Activated CD4-positive, alpha-beta T cell treated with anti-CD3 and anti-CD28 coated beads, Interleukin-2, amount 50 U/mL, for 16 hours (primary cell): Measurements from ENCODE around the gene ITM2A.

Experiments used
- DNase-seq: peaks from one replicate; pipeline ENCODE4 v3.0.0-alpha.2; 2020

The ITM2A gene

DNA sequence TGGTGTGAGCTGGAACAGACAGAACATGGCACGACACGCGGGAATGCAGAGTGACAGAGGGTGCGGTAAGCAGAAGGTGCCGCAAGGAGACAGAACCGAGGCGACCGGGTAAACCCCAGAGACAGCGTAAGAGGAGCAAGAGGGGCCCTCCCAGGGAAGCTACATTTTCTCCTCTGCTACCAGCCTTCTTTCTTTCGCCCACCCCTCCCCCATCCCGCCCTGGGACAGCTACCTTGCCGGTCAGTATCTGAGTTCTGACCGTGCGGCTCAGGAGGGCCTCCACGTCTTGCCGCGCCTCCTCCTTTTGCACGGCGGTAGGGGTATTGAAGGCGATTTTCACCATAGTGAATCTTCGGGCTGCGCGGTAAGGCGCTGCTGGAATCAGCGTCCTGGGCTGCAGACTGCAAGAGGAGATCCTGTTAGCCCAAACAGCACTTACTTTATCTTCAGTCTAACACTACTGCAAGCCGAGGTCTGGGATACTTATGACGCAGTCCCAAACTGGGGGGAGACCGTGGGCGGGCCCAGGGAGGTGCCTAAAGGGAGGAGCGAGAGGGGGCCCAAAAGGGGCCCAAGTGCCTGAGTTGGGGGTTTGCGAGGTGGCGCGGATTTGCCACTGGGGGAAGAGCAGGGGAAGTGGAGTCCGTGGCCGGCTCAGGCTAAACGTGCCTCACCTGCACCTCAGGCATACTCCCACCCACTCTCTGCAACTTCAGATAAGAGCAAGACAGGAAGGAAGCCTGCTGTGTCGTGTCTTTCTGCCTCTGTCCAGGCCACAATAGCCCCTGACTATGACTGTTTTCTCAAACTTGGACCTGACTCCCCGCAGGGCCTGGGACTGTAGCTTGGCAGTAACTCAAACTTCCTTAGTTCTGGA, at the start of gene ITM2A:
Gene ITM2A (minus strand): TSS at position 462 of the 877 bp plus-strand sequence. CDS start 119 bp downstream, at position 343.
- peak; percentile 51 for DNase-seq

DNA sequence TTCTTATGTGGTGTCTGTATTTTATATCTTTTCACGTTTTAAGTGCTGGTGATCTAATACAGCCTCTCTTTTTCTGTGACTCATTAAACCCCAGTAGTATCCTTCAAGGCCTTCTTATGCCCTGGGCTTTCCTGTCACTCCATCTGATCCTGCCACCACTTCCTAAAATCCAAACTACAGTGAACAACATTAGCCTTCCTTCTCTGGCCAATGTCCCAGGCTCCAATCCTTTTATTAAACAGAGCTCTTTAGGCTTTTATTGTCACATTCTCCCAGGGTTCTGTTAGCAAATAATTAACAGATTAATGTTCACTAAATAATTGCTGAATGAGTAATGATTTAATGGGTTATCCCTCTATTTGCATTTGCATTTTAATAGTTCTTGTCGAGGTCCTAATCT, 47.9 kb upstream of the ITM2A start:
- DNase-seq: no peak

DNA sequence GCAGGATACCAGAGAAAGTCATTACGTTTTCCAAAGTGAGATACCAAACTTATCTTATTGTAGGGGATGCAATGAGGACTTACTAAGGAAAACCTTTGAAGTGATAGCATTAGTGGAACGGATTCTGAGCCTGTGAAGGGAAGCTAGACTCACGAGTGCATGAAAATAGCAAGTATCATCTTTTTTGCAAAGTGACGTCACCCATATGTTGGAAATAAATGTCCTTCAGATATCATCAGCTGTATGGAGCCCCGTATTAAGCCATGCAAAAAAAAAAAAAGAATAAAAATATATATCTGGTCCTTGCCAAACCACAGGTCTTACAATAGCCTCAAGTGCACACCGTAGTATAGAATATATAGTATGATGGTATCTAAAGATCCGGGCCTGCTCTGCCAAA, 46.8 kb upstream of the ITM2A start:
- DNase-seq: no peak

DNA sequence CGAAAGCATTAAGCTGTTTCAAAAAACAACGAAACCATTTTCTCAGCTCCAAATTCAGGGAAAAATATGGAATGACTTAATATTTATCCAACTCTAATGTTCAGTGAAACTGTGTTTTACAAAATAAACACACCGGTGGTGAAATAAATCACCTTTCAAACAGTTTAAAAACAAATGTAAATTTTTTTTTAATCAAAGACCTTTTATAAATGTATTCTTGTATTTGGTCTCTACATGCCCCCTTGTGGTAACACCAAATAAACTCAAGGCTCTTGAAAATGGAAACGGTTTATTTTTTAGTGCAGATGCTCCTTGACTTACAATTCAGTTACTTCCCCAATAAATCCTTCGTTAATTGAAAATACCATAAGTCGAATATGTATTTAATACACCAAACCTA, 45.8 kb upstream of the ITM2A start:
- DNase-seq: peak; percentile 23

DNA sequence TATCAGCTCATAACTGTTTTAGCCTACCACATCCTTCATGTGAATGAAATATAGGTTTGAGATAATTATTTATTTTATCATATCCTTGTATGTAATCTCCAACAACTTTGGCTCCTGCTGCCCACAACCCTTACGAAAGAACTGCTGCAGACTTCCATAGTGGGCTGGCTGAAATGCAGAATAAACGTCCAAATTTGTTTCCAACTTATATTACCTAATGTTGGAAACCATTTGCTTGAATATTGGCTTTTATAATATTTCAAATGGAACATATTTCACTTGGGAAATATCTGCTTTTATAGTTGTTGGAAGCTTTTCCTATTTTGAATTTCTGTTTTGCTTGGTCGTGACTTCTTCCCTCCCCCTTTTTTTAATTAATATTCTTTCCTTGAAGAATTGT, 45.0 kb upstream of the ITM2A start:
- DNase-seq: no peak

DNA sequence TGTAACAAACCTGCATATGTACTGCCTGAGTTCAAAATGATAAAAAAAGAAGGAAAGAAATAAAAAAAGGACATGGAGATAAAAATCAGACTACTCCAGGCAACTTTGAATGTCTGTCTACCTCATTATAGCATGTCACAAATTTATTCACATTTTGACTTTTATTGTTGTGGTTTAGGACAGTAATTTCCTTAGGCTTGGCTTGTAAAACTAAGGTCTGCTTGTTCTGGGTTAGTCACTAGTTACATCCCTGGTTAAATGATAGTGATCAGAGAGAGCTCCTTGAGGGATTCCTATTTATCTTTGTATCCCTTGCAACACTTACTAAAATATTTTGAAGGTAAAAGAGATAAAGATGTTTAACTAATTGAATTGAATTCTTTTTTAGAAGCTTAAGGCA, 42.5 kb upstream of the ITM2A start:
- no peak for DNase-seq

DNA sequence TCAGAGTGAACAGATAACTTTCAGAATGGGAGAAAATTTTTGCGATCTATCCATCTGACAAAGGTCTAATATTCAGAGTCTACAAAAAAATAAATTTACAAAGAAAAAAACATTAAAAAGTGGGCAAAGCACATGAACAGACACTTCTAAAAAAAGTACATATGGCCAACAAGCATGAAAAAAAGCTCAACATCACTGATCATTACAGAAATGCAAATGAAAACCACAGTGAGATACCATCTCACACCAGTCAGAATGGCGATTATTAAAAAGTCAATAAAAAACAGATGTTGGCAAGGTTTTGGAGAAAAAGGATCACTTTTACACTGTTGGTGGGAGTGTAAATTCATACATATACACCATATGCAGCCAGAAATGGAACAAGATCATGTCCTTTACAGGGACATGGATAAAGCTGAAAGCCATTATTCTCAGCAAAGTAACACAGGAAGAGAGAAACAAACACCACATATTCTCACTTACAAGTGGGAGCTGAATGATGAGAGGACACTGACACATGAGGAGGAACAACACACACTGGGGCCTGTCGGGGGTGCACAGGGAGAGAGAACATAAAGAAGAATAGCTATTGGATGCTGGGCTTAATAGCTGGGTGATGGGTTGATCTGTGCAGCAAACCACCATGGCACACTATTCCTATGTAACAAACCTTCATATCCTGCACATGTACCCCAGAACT, 41.6 kb upstream of the ITM2A start:
- no peak for DNase-seq

DNA sequence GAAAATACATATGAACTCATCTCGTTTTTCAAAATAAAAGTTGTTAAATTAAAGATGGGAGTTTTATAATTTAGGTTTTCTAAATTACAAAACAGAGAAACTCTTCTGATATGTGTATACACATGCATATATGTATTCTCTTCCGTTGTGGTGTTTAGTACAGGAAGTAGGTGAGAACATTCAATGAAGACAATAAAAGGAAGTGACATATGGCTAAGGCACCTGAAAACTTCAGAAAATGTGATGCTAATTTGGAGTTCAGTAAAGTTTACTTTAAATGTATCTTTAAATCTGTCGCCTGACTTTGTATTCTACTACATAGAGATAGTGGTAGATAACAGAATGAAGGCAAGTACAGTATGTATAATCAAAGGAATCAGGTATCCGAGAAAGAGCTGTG, 33.5 kb upstream of the ITM2A start:
- DNase-seq: no peak

DNA sequence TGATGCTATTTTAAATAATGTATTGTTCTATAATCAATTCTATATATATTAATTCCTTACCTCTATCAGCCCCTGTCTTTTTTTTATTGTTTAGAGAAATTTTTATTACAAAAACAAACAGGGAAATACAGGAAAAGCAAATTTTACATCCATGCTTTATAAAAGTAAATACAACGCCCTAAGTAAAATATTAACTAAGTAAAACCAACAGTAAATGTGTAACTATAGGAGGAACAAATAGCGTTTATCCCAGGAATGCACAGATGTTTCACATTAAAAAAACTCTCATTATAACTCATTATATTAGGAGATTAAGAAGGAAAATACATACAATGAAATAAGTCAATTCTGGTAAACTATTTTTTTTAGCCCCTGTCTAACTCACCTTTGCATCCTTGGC, 8.2 kb upstream of the ITM2A start:
- no peak for DNase-seq

DNA sequence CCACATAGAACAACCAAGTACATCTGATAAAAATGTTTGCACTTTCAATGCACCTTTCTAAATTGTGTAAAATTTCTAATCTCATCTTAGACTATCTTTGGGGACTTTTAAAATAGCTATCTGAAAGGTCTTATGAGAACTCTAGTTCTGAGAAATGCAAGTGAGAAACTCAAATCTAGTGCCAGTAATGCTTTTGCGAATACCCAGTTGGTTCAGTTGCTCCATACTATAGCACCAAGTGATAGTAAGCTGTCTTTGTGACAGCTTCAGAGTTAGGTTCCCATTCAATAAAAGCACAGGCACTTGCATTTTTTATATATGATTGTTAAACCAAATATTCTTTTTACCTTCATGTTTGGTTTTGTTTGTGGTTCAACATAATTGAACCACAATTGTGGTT, 4.5 kb upstream of the ITM2A start:
- DNase-seq: no peak

DNA sequence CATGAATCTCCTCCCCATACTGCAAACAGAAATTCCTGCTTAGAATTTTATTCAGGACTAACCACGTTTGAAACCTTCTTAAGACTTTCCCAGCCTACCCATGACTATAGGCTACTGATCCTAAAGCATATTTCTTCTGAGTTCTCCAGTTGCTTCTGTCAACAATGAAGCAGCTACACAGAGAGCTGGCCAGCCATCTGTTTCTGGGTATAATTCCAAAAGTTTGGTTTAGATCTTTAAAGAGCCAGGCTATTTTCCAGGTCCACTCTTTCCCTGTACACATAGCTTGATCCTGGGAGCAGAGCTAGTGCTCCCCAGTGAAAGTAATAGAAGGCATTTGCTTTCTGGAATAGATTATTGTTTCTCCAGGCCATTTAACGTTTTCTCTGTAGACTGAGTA, 4.0 kb upstream of the ITM2A start:
- DNase-seq: no peak

DNA sequence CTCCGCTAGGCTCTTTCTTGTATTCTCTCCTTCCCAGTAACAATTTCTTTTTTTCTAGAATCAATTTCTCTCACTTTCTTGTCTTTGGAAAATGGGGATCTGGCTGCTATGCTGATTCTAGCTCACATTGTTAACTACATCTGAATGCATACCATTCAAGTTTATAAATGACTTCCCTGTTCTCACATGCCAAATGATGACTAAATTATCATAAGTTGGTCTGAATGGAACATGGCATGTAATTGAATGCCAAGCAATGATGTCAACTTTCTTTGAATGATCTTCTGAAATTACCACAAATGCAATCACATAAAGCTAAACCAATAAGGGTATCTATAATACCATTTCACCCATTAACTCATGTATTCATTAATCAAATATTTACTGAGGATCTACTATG, 2.7 kb upstream of the ITM2A start:
- DNase-seq: no peak

DNA sequence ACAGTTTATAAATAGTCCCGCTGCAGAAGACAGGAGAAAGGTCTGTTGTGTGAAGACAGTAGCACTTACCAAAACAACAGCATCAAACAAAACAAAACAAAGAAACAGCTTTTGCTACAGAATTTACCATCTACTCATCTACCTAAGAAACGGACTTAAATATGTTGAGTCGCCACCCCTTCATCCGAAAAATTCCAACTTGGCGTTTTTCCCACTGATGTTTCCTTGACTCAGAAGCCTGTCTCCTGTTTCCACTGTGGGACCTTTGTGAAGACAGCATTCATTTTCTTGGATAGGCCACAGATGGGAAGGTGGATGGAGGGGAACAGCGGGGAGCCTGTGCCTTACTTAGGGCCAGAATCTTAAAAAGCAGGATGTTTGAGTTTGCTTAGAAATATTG, 1.3 kb upstream of the ITM2A start:
- DNase-seq: no peak

DNA sequence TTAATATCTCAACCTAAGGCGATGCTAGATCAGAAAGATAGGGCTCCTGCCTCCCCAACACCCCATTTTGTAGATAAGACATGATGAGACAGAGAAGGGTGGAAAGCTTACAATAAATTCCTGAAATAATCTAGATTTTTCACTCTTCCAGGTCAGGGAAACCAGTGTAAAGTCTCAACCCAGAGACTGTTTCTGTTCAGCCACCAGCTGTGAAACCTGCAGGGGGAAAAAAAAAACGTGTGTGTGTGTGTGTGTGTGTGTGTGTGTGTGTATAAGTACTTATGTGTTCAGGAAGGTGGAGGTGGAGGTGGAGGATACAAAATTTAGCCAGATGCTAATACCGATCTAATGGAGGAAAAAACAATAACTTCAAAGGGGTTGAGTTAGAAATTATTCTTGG, 773 bp upstream of the ITM2A start:
- no peak for DNase-seq

DNA sequence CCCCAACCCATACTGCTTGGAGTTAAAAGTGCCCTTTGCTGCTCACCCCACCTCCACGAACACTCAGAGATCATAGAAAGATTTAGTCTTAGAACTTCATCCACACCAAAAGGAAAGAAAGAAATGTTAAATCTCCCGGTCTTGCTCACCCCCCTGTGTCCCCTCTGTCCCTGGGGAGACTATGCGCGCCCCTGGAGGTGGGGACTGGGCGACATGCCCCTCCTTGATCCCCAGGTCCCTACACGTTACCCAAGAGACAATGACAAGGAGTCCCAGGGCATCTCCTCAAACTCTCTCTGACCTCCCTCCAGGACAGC, 620 bp downstream of the ITM2A start:
- DNase-seq: no peak

DNA sequence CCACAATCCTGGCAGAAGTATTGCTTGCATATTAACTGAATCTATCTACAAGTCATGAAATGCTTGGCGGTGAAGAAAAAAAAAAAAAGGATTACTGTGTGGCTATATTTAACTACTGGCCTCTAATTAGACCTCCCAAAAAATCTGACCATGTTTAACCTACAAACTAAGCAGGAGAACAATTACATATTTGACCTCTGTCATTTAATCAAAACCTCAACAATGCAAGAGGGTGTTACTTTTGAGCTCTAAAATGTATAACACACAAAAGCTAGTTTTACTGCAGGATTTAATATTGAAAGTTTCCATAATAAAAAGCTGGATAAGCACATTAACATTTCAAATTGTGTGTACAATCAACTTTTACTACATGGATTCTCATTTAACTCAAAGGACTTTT, 1.5 kb downstream of the ITM2A start:
- no peak for DNase-seq

DNA sequence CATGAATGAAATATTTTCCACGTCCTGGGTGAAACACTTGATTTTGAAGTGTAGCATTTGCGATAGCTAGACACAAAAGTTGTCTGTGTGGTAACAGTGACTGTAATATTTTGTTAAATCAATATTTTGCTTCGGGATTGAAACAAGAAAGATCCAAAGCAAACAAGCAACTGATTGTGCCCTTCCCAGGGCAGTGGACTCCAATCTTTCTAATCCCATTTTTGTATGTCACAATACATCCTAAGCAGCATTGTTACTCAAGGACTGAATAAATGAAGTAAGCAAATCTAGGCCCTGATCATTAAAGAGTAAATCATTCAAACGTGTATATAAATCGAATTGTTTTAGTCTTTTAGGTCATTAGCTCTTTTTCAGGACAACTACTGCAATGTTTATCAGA, 2.8 kb downstream of the ITM2A start:
- no peak for DNase-seq

DNA sequence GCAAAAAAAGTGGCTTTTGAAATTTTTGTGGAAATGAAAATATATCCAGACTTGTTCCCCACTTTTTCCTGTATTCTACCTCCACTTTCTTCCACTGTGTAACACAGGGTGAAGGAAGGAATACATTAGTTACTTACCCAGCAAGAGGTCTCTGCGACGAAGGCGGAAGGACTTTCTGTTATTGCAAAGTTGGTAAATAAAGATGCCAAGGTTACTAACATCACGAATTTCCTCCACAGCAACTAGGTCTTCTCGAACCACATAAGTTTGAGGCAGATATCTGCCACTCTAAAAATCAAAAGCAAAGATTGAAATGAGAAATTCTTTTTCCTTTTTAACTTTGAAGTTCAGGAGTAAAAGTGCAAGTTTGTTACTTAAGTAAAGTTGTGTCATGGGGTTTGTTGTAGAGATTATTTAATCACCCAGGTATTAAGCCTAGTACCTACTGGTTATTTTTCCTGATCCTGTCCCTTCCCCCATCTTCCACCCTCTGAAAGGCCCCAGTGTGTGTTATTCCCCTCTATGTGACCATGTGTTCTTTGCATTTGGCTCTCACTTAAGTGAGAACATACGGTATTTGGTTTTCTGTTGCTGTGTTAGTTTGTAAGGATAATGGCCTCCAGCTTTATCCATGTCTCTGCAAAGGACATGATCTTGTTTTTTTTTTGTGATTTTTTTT, 5.8 kb downstream of the ITM2A start:
- DNase-seq: no peak

DNA sequence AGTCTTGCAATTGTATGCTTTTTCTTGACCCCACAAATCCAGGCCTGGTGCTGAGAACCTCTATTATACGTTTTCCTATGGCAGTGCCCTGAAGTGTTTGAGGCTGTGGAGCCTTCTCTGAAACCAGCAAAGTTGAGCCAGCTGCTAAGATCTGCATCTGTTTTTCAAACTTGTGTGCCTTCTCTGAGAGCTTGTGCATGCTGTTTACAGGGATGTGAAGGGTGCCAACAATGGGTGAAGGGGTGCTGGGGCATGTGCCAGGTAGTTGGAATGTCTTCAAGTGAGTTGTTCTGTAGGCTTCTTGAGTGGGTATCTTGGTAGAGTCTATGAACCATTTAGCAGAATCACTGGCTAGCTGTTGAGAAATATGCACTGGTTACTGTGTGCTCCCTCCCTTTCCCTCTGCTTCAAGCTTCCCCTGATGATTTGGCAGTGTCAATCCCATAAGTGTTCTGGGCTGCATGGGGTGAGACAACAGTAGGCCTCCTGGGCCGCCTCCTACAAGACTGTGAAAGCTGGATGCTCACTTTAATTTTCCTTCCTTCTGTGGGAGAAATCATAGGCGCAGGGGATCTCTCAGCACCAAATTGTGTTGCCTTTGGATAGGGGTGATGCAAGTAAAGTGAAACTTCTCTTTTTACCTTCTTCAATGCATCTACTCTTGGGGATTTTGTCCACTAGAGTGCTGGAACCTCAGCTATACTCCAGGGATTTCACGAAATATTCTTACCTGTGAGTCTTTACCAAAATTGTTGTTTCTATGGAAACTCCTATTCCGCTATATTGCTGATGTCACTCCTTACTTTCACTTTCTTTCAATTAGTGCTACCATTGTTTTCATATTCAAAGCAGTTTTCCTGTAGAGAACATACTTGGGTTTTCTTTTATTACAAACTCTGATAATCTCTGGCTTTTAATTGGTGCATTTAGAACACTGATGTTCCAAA, 30.0 kb downstream of the ITM2A start:
- DNase-seq: peak; percentile 2

DNA sequence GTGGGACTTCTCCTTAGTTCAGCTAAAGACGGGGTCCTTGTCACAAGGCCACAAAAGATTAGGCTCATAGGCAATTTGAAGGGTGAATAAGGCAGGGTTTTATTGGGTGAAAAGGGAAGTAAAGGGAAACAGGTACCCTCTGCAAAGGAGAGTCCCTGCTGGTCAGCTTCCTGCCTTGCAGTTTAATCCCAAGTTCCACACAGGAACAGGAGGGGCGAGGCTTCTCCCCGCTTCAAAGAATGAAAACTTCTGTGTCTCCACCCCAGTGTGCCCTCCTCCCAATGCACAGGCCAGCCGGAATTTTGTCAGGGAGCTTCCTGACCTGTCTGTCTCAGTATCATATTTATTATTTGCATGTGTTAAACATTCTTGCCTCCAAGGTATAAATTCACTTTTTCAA, 37.1 kb downstream of the ITM2A start:
- DNase-seq: no peak

DNA sequence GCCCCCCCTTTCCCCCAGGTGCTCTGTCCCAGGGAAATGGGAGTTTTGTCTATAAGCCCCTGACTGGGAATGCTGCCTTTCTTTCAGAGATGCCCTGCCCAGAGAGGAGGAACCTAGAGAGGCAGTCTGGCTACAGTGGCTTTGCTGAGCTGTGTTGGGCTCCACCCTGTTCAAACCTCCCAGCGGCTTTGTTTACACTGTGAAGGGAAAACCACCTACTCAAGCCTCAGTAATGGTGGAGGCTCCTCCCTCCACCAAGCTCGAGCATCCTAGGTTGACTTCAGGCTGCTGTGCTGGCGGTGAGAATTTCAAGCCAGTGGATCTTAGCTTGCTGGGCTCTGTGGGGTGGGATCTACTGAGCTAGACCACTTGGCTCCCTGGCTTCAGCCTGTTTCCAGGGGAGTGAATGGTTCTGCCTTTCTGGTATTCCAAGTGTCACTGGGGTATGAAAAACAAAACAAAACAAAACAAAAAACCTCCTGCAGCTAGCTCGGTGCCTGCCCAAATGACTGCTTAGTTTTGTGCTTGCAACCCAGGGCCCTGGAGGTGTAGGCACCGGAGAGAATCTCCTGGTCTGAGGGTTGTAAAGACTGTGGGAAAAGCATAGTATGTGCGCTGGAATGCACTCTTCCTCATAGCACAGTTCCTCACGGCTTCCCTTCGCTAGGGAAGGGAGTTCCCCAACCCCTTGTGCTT, 41.7 kb downstream of the ITM2A start:
- DNase-seq: peak; percentile 7
